ENCODE data around the gene HSBP1L1.
A peak's percentile ranks its signal among the peaks of the same experiment; 100 is the strongest.

Gene HSBP1L1

DNA sequence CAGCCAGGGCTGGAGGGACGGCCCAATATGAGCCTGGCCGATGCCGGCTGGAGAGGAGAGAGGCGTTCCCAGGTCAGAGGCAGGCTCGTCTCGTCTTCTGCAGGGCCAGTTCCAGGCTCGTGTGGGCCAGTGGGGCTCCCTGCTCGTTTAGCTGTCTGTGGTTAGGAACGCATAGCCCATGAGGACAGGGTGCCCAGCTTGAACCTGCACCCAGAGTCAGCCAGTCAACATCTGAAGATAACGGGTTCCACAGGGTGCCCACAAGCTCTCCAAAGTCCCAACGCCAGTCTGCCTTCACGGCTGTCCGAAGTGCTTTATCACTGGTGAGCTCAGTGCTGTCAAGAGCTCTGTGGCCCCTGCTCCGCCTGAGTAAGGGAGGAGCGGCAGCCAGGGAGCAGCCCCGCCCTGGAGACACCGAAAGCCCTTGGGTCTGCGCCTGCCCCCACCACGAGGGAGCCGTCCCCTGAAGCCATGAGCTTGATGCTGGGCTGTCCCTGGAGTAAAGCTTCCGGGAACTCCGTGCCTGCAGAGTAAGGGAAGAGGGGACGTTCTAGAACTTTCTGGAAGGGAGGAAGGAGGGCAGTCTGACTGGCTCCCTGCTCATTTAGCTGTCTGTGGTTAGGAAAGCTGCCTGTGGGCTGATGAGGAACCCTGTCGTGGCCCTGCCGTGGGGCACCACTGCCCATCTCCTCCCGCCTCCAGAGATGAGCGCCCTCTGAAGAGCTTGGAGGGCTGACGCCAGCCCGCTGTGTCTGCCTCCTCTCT lies 2.7 kb upstream of the HSBP1L1 start:
- no peak for DNase-seq

DNA sequence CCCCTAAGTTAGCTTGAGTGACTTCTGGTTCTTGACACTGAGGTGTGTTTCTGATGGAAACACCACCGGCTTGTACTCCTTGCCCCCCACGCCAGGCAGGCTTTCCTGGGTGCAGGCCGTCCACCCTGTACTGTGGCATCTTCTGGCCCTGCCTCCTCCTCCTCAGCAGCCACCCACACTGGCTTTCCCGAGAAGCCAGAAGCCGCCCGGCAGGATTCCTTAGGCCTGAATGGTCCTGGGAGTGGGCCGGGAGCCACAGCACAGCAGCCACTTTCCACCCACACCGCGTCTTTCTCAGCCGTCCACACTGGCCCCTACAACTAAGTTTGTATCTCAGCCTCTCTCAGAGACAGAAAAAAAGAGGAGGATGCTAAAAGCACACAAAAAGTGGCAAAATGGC lies 2.1 kb upstream of the HSBP1L1 start:
- no peak for DNase-seq

DNA sequence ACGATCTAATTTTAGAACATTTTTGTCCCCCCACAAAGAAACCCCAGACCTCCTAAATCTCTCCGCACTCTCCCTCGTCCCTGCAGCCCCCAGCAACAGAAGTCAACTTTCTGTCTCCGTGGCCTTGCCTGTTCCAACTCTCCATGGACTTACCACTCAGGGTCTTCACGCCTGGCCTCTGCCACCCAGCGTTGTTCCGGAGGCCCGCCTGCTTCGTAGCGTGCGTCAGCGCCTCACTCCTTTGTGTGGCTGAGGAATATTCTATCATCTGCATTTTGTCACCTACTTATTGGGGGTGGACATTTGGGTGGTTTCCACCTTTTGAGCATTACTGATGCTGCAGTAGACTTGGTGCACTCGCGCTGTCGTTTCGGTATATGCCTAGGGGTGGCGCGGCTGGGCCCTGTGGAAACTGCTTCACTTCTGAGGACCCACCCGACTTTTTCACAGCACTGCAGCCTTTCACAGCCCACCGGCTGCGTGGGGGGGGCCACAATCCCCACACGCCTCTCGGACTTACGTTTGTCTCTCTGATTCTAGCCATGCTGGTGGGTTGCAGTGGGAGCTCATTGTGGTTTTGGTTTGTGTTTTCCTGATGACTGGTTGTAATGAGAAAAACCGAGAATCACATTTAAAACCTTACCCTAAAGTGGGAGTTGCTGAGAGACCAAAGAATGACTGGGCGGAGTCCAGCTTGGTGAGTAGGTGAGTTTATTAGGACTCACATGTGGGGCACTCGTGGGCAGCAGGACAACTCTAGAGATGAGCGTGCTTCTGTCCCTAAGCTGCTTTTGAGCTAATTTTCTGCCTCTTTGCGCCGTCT lies 1.4 kb upstream of the HSBP1L1 start:
- DNase-seq: peak in 4 of 5 experiments; percentile 32 to 81 (median 58)

DNA sequence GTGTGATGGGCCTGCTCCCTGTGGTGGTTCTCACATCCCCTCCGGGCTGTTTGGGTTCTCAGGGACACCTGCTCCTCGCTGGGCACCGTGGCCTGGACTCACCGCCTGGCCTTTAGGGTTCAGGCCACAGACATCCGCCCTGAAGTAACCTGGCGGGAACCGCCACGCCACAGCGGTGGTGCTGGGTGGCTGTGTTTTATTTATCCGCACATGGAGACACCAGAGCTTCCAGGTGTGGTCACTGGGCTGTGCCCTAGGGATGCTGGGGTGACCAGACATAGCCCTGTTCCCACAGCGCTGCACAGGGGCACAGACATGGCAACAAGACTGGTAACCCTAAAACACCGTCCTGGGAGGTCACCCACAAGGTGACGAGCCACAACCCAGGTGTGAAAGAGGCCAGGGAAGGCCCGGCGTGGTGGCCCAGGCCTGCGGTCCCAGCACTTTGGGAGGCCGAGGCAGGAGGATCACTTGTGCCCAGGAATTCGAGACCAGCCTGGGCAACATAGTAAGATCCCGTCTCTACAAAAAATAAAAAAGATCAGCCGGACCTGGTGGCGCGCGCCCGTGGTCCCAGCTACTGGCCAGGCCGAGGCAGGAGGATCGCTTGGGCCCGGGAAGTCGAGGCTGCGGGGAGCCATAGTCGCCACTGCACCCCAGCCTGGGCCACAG lies 649 bp upstream of the HSBP1L1 start:
- DNase-seq: no peak

DNA sequence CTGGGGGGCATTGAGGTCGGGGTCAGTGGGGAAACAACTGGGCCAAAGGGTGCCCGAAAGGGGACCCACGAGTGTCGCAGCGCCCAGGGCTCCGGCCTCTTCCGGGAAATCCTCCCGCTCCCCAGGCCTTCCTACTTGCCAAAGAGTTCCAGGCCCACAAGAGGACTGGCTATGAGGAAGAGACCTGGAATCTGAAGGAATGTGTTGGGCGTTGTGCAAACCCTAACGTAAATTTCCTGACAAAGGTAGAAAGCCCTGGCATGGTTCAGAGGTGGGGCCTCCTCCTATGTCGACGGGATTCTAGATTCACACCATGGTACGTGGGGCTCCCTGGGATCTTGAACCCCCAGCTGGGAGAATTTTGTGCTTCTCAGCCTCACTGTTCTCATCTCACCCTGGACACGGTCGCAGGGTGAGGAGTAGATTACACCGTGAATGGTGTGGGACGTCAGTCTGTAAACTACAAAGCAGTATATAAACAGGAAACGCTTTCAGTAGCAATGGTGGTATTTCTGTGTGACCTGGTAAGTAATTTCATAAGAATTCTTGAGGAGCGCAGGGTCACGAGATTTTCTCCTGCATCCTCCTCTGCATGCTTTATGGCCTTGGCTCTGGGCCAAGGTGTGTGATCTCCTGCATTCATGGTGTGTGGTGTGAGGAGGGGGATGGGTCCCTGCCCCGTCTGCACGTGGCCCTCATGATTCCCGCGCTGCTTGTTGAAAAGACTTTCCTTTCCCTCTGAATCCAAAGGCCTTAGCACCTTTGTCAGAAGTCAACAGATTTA lies 868 bp downstream of the HSBP1L1 start:
- peak in 1 of 5 experiments; percentile 52 for DNase-seq

DNA sequence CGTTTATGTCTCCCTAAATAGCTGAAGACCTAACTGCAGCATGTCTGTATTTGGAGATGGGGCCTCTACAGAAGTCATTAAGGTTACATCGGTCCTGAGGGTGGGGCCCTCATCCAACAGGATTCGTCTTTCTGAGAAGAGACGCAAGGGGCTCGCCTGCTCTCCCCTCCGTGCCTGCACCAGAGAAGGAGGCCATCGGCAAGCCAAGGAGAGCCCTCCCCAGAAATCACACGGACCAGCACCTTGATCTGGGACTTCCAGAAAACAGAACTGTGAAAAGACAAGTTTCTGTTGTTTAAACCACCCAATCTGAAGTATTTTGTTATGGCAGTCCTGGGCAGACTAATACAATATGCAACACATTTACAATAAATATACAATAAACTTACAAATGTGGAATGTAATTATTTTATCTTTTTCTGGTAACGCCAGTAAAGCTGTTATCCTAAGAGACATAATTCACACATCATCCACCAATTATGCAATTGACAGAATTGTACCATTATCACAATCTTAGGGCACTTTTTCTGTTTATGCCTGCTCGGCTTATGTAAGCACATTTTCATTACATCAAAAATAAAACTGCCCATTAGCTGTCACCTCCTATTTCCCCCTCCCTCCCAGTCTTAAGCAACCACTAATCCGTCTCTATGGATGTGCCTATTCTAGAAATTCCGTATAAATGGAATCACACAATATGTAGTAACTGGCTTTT lies 6.1 kb downstream of the HSBP1L1 start:
- no peak for DNase-seq

DNA sequence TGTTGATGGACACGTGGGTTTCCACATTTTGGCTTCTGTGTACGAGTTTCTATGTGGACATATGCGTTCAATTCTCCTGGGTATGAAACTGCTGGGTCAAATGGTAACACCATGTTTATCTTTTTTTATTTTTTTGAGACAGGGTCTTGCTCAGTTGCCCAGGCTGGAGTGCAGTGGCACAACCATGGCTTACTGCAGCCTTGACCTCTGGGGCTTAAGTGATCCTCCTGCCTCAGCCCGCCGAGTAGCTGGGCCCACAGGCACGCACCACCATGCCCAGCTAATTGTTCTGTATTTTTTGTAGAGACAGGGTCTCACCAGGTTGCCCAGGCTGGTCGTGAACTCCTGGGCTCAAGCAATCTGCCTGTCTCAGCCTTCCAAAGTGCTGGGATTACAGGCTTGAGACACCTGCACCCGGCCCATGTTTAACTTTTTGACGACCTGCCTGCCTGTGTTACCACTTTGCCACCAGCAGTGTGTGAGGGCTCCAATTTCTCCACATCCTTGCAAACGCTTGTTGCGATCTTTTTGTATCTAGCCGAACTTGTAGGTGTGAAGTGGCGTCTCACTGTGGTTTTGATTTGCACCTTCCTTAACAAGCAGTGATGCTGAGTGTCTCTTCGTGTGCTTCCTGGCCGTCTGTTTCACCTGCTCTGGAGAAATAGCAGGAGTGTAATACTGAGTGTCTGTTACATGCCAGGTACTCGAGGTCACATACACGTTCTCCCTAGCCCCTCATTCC lies 6.9 kb downstream of the HSBP1L1 start:
- no peak for DNase-seq

DNA sequence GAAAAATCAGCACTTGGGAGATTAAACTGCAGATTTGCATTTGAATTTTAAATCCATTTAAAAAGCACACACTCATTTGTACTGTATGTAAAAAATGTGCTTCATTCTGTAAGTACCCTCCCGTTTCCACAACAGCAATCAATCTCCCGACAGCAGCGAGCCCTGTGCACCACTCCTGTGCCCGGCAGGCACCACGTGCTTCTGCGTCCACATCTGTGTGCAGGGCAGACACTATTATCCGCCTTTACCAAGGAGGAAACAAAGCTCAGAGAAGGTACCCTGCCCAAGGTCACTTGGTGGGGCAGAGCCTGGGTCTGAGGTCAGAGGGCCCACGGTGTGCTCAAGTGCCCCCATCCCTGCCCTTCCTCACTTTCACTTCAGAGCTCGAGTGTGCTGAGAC lies 7.5 kb downstream of the HSBP1L1 start:
- no peak for DNase-seq

DNA sequence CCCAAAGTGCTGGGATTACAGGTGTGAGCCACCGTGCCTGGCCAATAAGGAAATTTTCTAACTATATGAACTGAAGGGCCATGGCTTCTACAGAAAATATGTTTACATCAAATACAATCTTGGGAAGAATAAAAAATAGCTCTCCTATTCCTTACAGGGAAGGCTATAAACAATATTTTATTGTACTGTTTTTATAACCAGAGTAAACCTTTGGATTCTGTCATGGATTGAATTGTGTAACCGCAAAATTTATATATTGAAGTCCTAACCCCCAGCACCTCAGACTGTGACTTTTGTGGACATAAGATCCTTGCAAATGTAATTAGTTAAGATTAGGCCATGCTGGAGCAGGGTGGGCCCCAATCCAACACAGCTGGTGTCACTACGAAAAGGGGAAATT lies 8.3 kb downstream of the HSBP1L1 start:
- no peak for DNase-seq

DNA sequence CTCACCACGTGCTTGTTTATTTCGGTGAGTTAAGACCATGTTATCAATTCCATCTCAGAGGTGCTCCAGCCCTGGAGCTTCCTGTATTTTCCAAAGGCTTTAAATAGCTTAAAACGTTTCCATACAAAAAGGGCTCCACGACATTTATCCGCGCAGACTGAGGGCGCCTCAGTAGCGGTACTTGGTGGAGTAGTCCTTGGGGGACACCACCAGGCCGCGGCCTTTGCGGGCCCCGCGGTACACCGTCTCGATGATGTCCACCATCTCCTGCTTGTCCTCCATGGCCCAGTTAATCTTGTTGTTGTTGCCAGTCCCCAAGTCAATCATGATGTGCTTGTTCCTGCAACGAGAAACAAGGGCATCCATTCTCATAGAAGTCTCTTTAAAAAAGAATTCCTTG lies 9.1 kb downstream of the HSBP1L1 start:
- DNase-seq: no peak

DNA sequence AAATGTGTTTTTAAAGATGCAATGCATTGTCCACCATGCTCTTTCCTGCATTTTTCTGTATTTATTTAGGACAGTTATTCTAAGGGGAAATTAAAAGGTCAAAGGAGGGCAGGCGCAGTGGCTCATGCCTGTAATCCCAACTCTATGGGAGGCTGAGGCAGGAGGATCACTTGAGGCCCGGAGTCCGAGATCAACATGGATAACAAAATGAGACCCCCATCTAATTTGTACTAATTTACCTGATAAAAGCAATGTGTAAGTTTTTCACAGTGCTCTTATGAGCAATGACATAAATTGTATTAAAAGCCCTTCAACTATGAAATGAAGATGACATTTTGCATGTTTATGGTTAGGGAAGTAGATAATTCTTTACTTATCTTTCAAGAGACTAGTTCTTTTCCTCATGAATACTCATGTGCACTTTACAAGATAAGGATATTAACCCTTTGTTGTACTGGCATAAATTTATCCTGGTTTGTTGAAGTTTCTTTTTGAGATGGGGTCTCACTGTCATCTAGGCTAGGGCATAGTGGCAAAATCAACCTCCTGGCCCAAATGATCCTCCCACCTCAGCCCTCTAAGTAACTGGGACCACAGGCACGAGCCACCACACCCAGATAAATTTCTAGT lies 9.7 kb downstream of the HSBP1L1 start:
- DNase-seq: no peak

DNA sequence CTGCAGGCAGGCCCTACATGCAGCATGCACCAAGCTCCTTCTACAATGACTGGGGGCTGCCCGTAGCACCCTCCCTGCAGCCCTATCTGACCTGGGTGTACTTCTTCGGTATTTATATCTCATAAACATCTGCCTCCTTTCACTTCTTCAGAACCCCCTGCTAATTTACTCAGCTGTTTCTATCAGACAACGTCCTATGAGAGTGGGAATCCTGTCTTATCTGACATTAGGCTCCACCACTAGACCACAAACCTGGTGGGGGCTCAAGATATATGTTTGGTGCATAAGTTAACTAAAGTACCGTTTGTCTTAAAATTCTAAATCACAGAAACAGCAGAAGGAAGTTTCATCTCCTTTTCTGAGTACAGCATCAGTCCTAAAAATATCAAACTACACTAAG lies 10.6 kb downstream of the HSBP1L1 start:
- peak in 1 of 5 experiments; percentile 55 for DNase-seq

DNA sequence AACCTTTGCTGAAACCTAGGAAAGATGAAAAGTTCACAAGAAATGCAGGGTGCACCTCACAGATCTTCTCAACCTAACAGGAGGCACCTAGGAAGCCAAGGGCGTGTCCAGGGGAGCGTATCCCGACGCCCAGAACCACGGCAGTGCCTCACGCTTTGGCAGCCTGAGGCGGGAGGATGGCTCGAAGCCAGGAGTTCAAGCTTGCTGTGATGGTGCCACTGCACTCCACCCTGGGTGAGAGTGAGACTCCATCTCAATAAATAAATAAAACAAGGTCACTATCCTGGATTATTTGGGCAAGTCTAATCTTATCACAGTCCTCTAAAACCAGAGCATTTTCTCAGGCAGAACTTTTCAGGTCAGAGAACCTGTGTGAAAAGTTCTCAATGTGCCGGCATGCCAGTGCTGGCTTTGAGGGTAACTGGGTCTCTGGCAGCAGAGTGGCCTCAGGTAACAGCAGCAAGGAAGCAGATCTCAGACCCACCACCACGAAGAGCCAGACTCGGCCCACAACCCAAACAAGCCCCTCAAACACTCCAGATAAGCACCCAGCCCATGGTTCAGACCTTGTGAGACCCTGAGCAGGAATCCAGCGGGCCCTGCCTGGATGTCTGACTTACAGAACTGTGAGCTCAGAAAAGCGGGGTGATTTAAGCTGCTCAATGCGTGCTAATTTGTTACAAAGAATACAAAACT lies 11.7 kb downstream of the HSBP1L1 start:
- no peak for DNase-seq

DNA sequence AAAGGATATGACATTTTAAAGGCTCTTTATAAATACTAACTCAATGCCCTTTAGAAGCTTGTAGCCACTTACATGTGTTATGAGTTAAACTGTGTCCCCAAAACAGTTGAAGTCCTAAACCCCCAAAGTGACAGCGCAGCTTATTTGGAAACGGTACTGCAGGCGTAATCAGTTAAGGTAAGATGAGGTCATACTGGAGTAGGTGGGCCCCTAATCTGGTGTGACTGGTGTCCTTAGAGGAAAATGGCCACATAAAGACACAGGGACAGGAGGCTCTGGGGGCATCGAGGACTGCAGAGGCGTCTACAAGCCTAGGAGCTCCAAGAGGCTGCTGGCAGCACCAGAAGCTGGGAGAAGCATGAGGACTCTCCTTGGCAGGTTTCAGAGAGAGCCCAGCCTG lies 15.4 kb downstream of the HSBP1L1 start:
- no peak for DNase-seq

DNA sequence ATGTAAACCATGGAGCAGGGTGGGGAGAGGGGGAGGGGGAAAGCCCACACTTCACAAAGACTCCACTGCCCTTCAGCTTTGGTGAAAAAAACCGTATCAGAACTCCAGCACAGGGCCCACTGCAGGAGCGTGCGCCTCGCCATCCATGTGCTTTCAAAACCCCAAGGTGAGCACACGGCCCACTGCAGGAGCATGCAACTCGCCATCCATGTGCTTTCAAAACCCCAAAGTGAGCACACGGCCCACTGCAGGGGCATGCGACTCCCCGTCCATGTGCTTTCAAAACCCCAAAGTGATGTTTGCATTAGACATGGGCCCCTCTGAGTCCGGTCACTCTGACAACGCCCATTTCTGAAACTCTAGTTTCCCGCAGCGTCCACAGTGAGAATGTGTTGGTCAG lies 16.1 kb downstream of the HSBP1L1 start:
- DNase-seq: no peak

DNA sequence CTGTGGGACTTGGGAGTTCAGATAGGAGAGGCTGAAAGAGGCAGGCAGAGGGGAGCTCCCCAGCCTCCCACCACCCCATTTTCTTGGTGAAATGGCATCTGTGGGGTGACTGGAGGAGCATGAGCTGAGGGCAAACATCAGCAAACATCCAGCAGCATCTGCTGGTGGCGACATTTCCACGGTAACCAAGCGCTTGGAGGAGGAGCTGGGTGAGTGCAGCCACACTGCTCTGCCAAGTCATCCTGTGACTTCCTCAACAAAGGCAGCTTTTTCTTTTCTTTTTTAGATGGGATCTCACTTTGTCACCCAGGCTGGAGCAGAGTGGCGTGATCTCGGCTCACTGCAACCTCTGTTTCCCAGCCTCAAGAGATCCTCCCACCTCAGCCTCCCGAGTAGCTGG lies 18.3 kb downstream of the HSBP1L1 start:
- DNase-seq: peak in 1 of 5 experiments; percentile 69

DNA sequence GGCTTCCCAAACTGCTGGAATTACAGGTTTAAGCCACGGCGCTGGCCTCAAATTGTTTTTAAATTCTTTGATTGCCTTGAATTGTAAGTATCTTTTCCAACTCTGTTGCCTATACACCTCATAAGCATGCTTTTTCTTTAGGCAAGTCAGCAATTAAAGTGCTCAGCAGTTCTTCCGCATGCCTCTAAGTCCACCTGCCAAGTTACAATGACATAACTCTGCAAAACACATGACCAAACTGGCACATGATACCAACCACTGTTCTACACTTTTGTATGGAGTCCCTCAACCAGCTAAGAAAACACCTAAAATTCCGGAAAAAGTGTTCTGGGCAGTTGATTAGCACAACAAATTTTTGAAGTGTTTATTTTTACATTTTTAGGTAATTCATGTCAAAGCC lies 18.8 kb downstream of the HSBP1L1 start:
- DNase-seq: no peak

DNA sequence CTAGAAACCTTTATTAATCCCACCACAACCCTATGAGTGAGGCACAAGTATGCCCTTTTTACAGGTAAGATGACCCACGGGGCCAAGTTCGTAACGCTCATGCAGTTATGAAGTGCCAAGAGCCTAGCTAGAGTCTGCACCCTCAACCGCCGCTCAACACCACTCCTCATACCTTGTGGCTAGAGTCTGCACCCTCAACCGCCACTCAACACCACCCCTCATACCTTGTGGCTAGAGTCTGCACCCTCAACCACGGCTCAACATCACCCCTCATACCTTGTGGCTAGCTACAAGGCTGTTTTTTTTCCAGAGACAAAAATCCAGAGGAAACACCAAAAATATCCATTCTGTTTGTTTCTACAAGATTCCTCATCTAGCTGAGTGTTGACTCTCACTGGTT lies 19.4 kb downstream of the HSBP1L1 start:
- peak in 1 of 5 experiments; percentile 22 for DNase-seq

DNA sequence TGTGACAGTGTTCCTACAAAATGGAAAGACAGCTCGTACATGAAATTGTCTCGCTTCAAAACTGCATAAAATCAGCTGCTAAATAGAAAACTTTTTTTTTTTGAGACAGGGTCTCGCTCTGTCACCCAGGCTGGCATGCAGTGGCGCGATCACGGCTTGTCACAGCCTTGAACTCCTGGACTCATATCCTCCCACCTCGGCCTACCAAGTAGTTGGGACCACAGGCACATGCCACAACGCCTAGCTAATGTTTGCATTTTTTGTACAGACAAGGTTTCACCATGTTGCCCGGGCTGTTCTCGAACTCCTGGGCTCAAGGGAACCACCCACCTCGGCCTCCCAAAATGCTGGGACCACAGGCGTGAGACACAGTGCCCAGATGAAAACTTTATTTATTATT lies 20.7 kb downstream of the HSBP1L1 start:
- no peak for DNase-seq

DNA sequence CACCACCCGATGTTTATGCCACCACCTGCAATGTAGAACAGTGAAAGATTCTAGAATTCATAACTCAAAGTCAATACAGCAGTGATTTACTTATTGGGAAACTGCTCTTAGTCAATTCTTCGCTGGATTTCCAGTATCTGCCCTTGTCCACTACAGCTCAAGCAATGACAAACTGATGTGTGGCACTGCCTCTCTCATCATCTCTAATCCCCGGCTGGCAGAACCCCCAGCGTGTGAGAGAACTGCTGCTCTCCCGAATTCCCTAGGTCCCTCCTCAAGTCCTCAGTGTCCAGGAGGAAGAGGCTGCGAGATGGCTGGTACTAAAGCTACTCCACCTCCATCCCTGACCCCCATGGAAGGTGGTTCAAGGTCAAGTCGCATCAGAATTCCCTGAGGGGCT lies 22.3 kb downstream of the HSBP1L1 start:
- DNase-seq: no peak
